Mononuclear cell (primary cell): Measurements from ENCODE around the gene PPT2. TPM values are rescaled to one million over a fixed set of nuclear protein-coding genes. Genes with fewer than 3 reads are reported as not detected.

Experiments used
- H3K27me3 ChIP-seq: 2 replicates; pipeline ENCODE4 v1.6.0; 2011; ENCODE audit warnings: low read length, control low read depth; ENCODE audit not compliant: insufficient read depth
- H3K4me1 ChIP-seq: 2 replicates; pipeline ENCODE4 v1.5.1; 2011; ENCODE audit warnings: mild to moderate bottlenecking, low read length, control low read depth; ENCODE audit not compliant: insufficient read depth
- H3K4me3 ChIP-seq: 2 replicates; pipeline ENCODE4 v1.5.1; 2011; ENCODE audit warnings: mild to moderate bottlenecking, low read length, moderate library complexity
- H3K9me3 ChIP-seq: 2 replicates; pipeline ENCODE4 v1.5.1; 2011; ENCODE audit warnings: low read depth, mild to moderate bottlenecking, control low read depth, low read length
- total RNA-seq: library from RNA; depleted of rRNA; stranded (reverse); fragments of >200 nt; gene quantifications from one replicate; pipeline ENCODE4 v1.2.3, GENCODE V29; 2012

The PPT2 gene
- total RNA-seq, 1 donor: 6.0 TPM

- Histone ChIP-seq H3K27me3 (peaks cover 27% of the 10 kb centered on the region), H3K4me3 (peak overlapping the region; percentile 49)
Measured at GRCh38 chr6:32154514-32155161, 697 bp downstream of the PPT2 start.

GRCh38 chr6:32156891-32157290 is 3.0 kb downstream of the PPT2 start:
- Histone ChIP-seq H3K4me3 (no peak overlapping the region), H3K27me3 (peaks cover 13% of the 10 kb centered on the region), H3K9me3 (no peaks in the 10 kb centered on the region), H3K4me1 (peaks cover 31% of the 10 kb centered on the region)

More at GRCh38 chr6:32154514-32155161, 697 bp downstream of the PPT2 start:
- Histone ChIP-seq H3K9me3 (no peaks in the 10 kb centered on the region), H3K4me1 (peaks cover 31% of the 10 kb centered on the region)

- no peaks in the 10 kb centered on the region for H3K9me3 ChIP-seq
- peaks cover 26% of the 10 kb centered on the region for H3K4me1 ChIP-seq
- H3K4me3 ChIP-seq: no peak overlapping the region
- H3K27me3 ChIP-seq: peaks cover 2% of the 10 kb centered on the region
Measured at GRCh38 chr6:32158052-32158451, 4.1 kb downstream of the PPT2 start.

GRCh38 chr6:32163559-32164258 is 9.8 kb downstream of the PPT2 start:
- Histone ChIP-seq H3K27me3 (no peaks in the 10 kb centered on the region), H3K4me1 (no peaks in the 10 kb centered on the region), H3K4me3 (no peak overlapping the region), H3K9me3 (no peaks in the 10 kb centered on the region)

- no peak within 1 kb of the TSS for H3K4me3 ChIP-seq
- no peaks in the 10 kb centered on the region for H3K4me1 ChIP-seq
- H3K9me3 ChIP-seq: no peaks in the 10 kb centered on the region
- H3K27me3 ChIP-seq: no peaks in the 10 kb centered on the region
Measured at GRCh38 chr6:32164295-32164694, 10.4 kb downstream of the PPT2 start, which contains the start of gene EGFL8. TSS of gene EGFL8 (plus strand) at chr6:32164595. CDS start at chr6:32166166, 1,571 bp downstream.

- Histone ChIP-seq H3K4me3 (no peak overlapping the region), H3K27me3 (no peaks in the 10 kb centered on the region), H3K9me3 (no peaks in the 10 kb centered on the region), H3K4me1 (no peaks in the 10 kb centered on the region)
Measured at GRCh38 chr6:32166411-32167061, 12.6 kb downstream of the PPT2 start.

- Histone ChIP-seq H3K4me1 (no peaks in the 10 kb centered on the region), H3K9me3 (no peaks in the 10 kb centered on the region), H3K4me3 (no peak overlapping the region), H3K27me3 (no peaks in the 10 kb centered on the region)
Measured at GRCh38 chr6:32167154-32167760, 13.3 kb downstream of the PPT2 start.

GRCh38 chr6:32167761-32168262 is 13.9 kb downstream of the PPT2 start:
- Histone ChIP-seq H3K4me1 (peaks cover 1% of the 10 kb centered on the region), H3K9me3 (no peaks in the 10 kb centered on the region), H3K27me3 (no peaks in the 10 kb centered on the region), H3K4me3 (no peak overlapping the region)

GRCh38 chr6:32168350-32168749 is 14.4 kb downstream of the PPT2 start:
- Histone ChIP-seq H3K27me3 (no peaks in the 10 kb centered on the region), H3K9me3 (no peaks in the 10 kb centered on the region), H3K4me1 (peaks cover 7% of the 10 kb centered on the region), H3K4me3 (no peak overlapping the region)

GRCh38 chr6:32168807-32169591 is 15.1 kb downstream of the PPT2 start:
- no peaks in the 10 kb centered on the region for H3K9me3 ChIP-seq
- H3K4me3 ChIP-seq: no peak overlapping the region
- H3K27me3 ChIP-seq: no peaks in the 10 kb centered on the region
- peaks cover 13% of the 10 kb centered on the region for H3K4me1 ChIP-seq

- Histone ChIP-seq H3K9me3 (no peaks in the 10 kb centered on the region), H3K4me3 (no peak overlapping the region), H3K4me1 (peaks cover 24% of the 10 kb centered on the region), H3K27me3 (no peaks in the 10 kb centered on the region)
Measured at GRCh38 chr6:32170294-32170693, 16.4 kb downstream of the PPT2 start.

- Histone ChIP-seq H3K9me3 (no peaks in the 10 kb centered on the region), H3K27me3 (no peaks in the 10 kb centered on the region), H3K4me3 (no peak overlapping the region), H3K4me1 (peaks cover 30% of the 10 kb centered on the region)
Measured at GRCh38 chr6:32171234-32171633, 17.3 kb downstream of the PPT2 start.

- Histone ChIP-seq H3K27me3 (no peaks in the 10 kb centered on the region), H3K4me1 (peaks cover 45% of the 10 kb centered on the region), H3K4me3 (no peak overlapping the region), H3K9me3 (no peaks in the 10 kb centered on the region)
Measured at GRCh38 chr6:32173051-32173727, 19.2 kb downstream of the PPT2 start.

GRCh38 chr6:32174416-32174815 is 20.5 kb downstream of the PPT2 start:
- H3K4me1 ChIP-seq: peaks cover 54% of the 10 kb centered on the region
- no peaks in the 10 kb centered on the region for H3K9me3 ChIP-seq
- no peak overlapping the region for H3K4me3 ChIP-seq
- no peaks in the 10 kb centered on the region for H3K27me3 ChIP-seq
